Measurements from ENCODE around the gene ARID4B. TPM values are rescaled to one million over a fixed set of nuclear protein-coding genes. Genes with fewer than 3 reads are reported as not detected.
A peak's percentile ranks its signal among the peaks of the same experiment; 100 is the strongest.

The ARID4B gene
- polyA plus RNA-seq, 2 donors: 7.0 to 12.3 TPM

DNA sequence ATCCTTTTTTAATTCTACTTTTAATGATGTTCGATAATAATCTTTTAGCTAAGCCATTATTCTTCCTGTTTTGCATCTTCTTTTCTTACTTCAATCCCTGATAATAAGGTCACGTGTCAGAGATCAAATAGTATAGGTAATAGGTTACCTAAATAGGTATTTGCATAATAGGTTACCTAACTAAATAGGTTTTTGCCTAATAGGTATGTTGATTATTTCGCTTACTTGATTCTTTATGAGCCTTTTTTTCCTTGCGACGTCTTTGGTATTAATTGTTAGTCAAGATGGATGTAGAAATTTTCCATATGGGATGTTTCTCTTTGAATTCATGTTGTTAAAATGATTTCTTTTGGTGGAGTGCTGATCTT lies 2.9 kb upstream of the ARID4B start:
- no peaks in the 10 kb centered on the region for H3K4me1 ChIP-seq (ENCODE audit: control insufficient read depth in 2 of 2, insufficient read depth in 2 of 2, low read length in 1 of 2)
- H3K4me3 ChIP-seq (ENCODE audit: low read depth in 1 of 2, low read length in 2 of 2): no peak overlapping the region
- H3K36me3 ChIP-seq (ENCODE audit: control insufficient read depth in 2 of 2, insufficient read depth in 2 of 2, low read length in 1 of 2): no peaks in the 10 kb centered on the region
- H3K27ac ChIP-seq (ENCODE audit: low read depth in 2 of 2, low read length in 1 of 2): no peak overlapping the region
- no peaks in the 10 kb centered on the region for H3K9me3 ChIP-seq (ENCODE audit: control insufficient read depth in 2 of 2, insufficient read depth in 1 of 2, low read depth in 1 of 2, low read length in 1 of 2)
- H3K27me3 ChIP-seq (ENCODE audit: control insufficient read depth in 1 of 2, insufficient read depth in 2 of 2, low read length in 2 of 2): no peaks in the 10 kb centered on the region
- WGBS, 2 donors: 79 to 83% methylated on average over 5 of the region's 5 CpGs

DNA sequence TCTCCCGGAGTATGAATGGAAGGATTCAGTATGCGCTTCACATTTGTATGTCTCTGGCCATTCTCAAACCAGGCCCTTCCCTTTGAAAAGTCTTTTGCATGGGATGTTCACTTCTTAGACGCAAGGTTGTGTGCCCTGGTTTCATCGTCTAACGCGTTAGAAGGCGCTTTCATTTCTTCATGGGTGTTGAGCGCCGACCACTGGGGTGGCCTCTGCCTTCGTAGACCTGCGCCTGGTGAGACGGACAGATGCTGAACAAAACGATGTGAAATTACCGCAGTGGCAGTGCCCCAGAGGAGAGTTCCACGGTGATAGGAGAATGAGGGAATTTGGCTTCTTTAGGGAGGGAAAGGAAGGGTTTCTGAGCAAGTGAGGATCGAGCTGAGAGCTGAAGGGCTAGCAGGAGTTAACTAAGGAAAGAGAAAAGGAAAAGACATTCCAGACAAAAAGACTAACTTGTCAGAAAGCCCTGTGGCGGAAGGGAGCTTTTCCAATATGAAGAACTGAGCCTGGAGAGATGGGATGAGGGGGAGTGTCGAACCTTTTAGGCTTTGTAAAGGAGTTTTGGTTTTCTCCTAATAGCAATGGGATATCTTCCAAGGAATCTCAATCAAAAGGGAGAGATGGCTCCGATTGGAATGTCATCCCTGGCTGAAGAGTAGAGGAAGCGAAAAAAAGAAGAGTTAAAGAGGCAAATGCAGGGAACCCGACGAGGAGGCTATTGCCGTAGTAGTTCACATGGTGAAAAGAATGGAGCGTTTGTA lies 1.3 kb upstream of the ARID4B start:
- Histone ChIP-seq H3K36me3 (ENCODE audit: control insufficient read depth in 2 of 2, insufficient read depth in 2 of 2, low read length in 1 of 2) (no peaks in the 10 kb centered on the region), H3K27me3 (ENCODE audit: control insufficient read depth in 1 of 2, insufficient read depth in 2 of 2, low read length in 2 of 2) (no peaks in the 10 kb centered on the region), H3K4me3 (ENCODE audit: low read depth in 1 of 2, low read length in 2 of 2) (peak overlapping the region; percentile 58 to 68), H3K4me1 (ENCODE audit: control insufficient read depth in 2 of 2, insufficient read depth in 2 of 2, low read length in 1 of 2) (no peaks in the 10 kb centered on the region), H3K9me3 (ENCODE audit: control insufficient read depth in 2 of 2, insufficient read depth in 1 of 2, low read depth in 1 of 2, low read length in 1 of 2) (no peaks in the 10 kb centered on the region), H3K27ac (ENCODE audit: low read depth in 2 of 2, low read length in 1 of 2) (peak overlapping the region; percentile 93 to 94)
- WGBS, 2 donors: 1 to 2% methylated on average over 24 of the region's 24 CpGs

DNA sequence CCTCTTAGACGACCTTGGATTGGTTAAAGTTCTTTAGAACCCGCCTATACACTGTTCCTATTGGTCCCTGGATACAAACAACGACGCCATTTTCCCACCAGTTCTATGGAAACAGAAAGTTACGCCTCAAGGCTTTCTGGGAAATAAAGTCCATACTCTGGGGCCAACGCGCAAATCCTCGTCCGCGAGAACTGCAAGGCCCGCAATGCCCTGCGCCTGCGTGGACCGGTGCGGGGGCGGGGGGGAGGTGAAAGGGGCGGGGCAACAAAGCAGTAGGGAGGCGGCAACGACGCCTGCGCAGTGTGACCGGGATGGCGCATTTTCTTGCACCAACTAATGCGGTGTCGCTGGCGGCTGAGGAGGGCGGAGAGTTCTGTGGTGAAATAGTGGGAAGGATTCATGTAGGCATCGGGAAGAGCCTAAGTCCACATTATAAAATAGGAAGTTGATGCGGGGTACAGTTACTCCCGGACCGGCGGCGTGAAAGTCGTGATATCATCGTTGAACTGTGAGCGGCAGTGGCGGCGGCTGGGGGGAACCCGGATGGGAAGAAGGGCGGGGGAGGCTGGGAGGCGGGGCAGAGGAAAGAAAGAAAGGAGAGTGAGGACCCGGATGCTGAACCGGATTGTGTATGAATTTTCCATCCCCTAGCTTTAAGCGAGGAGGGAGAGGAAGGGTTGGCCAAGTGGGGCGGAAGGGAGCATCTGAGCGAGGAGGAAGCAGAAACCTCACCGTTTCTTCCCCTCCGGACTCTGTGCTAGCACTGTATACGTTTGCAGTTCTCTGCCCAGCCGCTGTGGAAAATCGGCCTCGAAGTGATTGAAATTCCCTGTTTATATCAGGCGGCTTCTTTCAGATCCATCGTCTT lies 526 bp upstream of the ARID4B start, which contains the start of gene GGPS1:
GGPS1 (plus strand) TSS at position 300 of the 868 bp plus-strand sequence. CDS start 6,695 bp downstream, outside the sequence.
- peak within 1 kb of the TSS; percentile 96 to 97 for H3K27ac ChIP-seq (ENCODE audit: low read depth in 2 of 2, low read length in 1 of 2)
- 0% methylated on average over 54 of the region's 54 CpGs for WGBS, 2 donors
- H3K4me1 ChIP-seq (ENCODE audit: control insufficient read depth in 2 of 2, insufficient read depth in 2 of 2, low read length in 1 of 2): no peaks in the 10 kb centered on the region
- H3K36me3 ChIP-seq (ENCODE audit: control insufficient read depth in 2 of 2, insufficient read depth in 2 of 2, low read length in 1 of 2): no peaks in the 10 kb centered on the region
- H3K9me3 ChIP-seq (ENCODE audit: control insufficient read depth in 2 of 2, insufficient read depth in 1 of 2, low read depth in 1 of 2, low read length in 1 of 2): no peaks in the 10 kb centered on the region
- peak within 1 kb of the TSS; percentile 93 to 99 for H3K4me3 ChIP-seq (ENCODE audit: low read depth in 1 of 2, low read length in 2 of 2)
- no peaks in the 10 kb centered on the region for H3K27me3 ChIP-seq (ENCODE audit: control insufficient read depth in 1 of 2, insufficient read depth in 2 of 2, low read length in 2 of 2)

DNA sequence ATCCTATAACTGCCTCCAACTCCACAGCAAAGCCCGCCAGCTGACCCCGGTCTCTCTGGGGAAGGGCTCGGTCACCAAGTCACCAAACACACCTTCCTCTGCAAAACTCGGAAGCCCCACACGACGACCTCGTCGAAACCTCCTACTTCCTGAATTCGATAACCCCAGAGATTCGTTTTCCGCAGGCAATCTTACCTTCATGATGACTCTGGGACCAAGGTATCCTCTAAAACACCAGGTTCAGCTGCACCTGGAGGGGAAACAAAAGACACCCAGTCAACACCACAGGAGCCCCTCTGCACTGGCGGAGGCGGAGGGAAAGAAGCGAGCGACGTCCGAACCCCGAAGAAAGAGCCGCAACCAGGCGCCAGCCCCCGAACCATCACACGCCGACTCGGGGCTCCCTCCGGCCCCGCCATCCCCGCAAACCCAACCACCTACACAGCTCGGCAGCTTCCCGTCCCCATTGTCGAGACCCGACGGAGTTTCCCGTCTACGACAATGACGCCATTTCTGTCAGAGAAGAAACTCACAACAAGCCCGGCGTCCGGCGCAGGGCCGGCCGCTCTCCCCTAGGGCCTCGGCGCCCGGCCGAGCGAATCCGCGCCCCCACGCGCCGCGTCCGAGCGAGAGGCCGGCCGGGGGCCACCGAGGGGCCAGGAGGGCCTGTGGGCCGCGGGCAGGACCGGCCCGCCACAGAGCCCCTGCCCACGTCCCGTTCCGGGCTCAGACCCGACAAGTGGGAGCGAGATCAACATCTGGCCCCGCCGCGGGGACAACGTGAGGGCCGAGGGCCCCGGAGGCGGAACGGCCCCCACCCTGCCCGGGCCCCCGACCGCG lies 1.0 kb downstream of the ARID4B start:
- H3K27ac ChIP-seq (ENCODE audit: low read depth in 2 of 2, low read length in 1 of 2): peak overlapping the region; percentile 96 to 97
- H3K36me3 ChIP-seq (ENCODE audit: control insufficient read depth in 2 of 2, insufficient read depth in 2 of 2, low read length in 1 of 2): no peaks in the 10 kb centered on the region
- H3K4me3 ChIP-seq (ENCODE audit: low read depth in 1 of 2, low read length in 2 of 2): peak overlapping the region; percentile 93 to 99
- WGBS, 2 donors: 0 to 1% methylated on average over 69 to 78 of the region's 78 CpGs
- H3K4me1 ChIP-seq (ENCODE audit: control insufficient read depth in 2 of 2, insufficient read depth in 2 of 2, low read length in 1 of 2): no peaks in the 10 kb centered on the region
- no peaks in the 10 kb centered on the region for H3K27me3 ChIP-seq (ENCODE audit: control insufficient read depth in 1 of 2, insufficient read depth in 2 of 2, low read length in 2 of 2)
- H3K9me3 ChIP-seq (ENCODE audit: control insufficient read depth in 2 of 2, insufficient read depth in 1 of 2, low read depth in 1 of 2, low read length in 1 of 2): no peaks in the 10 kb centered on the region

DNA sequence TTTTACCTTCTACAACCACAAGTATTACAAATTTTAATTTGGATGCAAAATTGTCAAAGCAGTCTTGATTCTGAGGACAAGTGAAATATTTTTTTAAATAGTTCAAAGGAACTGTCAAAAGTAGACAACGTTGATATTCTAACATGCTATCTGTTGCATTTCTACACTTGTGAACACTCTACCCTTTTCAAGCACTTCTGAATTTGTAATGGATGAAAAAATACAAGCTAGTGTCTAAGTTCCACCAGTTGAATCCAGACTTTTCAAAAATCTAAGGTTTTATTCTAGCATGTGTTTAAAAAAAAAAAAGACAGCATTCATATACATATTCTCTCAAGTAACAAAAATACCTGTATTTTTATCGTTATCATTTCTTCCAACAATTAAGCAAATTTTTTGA lies 2.1 kb downstream of the ARID4B start:
- Histone ChIP-seq H3K9me3 (ENCODE audit: control insufficient read depth in 2 of 2, insufficient read depth in 1 of 2, low read depth in 1 of 2, low read length in 1 of 2) (no peaks in the 10 kb centered on the region), H3K27me3 (ENCODE audit: control insufficient read depth in 1 of 2, insufficient read depth in 2 of 2, low read length in 2 of 2) (no peaks in the 10 kb centered on the region), H3K4me3 (ENCODE audit: low read depth in 1 of 2, low read length in 2 of 2) (peak overlapping the region in 1 of 2 donors; percentile 16), H3K36me3 (ENCODE audit: control insufficient read depth in 2 of 2, insufficient read depth in 2 of 2, low read length in 1 of 2) (no peaks in the 10 kb centered on the region), H3K27ac (ENCODE audit: low read depth in 2 of 2, low read length in 1 of 2) (no peak overlapping the region), H3K4me1 (ENCODE audit: control insufficient read depth in 2 of 2, insufficient read depth in 2 of 2, low read length in 1 of 2) (no peaks in the 10 kb centered on the region)
- 13 to 16% methylated on average over 2 of the region's 2 CpGs for WGBS, 2 donors

DNA sequence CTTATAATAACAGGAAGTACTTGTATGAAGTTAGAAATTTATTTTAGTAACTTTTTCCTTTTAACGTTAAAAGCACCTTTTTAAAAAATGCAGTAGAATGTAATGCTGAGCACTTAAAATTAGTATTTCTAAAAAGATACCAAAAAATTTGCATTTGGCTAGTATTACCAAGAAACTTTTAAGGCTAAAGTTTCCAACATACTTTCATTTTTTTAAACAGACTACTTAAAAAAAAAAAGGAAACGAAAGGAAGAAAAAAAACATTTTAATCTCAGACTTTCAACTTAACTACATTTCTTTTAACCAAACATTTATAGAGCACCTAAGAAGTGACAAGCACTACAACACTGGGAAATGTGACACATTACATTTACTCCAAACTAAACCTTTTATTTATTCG lies 2.8 kb downstream of the ARID4B start:
- no peaks in the 10 kb centered on the region for H3K9me3 ChIP-seq (ENCODE audit: control insufficient read depth in 2 of 2, insufficient read depth in 1 of 2, low read depth in 1 of 2, low read length in 1 of 2)
- H3K4me3 ChIP-seq (ENCODE audit: low read depth in 1 of 2, low read length in 2 of 2): no peak overlapping the region
- no peaks in the 10 kb centered on the region for H3K36me3 ChIP-seq (ENCODE audit: control insufficient read depth in 2 of 2, insufficient read depth in 2 of 2, low read length in 1 of 2)
- WGBS, 2 donors: 12 to 16% methylated on average over 3 of the region's 3 CpGs
- no peaks in the 10 kb centered on the region for H3K4me1 ChIP-seq (ENCODE audit: control insufficient read depth in 2 of 2, insufficient read depth in 2 of 2, low read length in 1 of 2)
- no peak overlapping the region for H3K27ac ChIP-seq (ENCODE audit: low read depth in 2 of 2, low read length in 1 of 2)
- no peaks in the 10 kb centered on the region for H3K27me3 ChIP-seq (ENCODE audit: control insufficient read depth in 1 of 2, insufficient read depth in 2 of 2, low read length in 2 of 2)

DNA sequence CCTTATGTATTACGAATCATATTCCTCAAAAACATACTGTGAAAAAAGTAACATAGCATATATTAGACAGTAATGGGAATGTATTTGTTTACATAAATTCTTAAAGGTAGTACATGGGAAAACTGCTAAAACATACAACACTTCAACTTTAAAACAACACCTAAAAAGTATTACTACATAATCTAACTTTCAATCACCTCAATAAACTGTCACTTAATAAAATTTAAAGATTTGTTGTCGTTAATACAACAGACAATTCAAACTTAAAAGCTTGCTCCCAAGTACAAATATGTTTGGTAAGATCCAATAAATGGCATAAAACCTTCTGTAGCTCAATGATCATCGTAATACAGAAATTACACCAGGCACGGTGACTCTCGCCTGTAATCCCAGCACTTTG lies 3.7 kb downstream of the ARID4B start:
- no peak overlapping the region for H3K4me3 ChIP-seq (ENCODE audit: low read depth in 1 of 2, low read length in 2 of 2)
- no peaks in the 10 kb centered on the region for H3K36me3 ChIP-seq (ENCODE audit: control insufficient read depth in 2 of 2, insufficient read depth in 2 of 2, low read length in 1 of 2)
- H3K27me3 ChIP-seq (ENCODE audit: control insufficient read depth in 1 of 2, insufficient read depth in 2 of 2, low read length in 2 of 2): no peaks in the 10 kb centered on the region
- no peak overlapping the region for H3K27ac ChIP-seq (ENCODE audit: low read depth in 2 of 2, low read length in 1 of 2)
- H3K9me3 ChIP-seq (ENCODE audit: control insufficient read depth in 2 of 2, insufficient read depth in 1 of 2, low read depth in 1 of 2, low read length in 1 of 2): no peaks in the 10 kb centered on the region
- no peaks in the 10 kb centered on the region for H3K4me1 ChIP-seq (ENCODE audit: control insufficient read depth in 2 of 2, insufficient read depth in 2 of 2, low read length in 1 of 2)
- 89 to 91% methylated on average over 5 of the region's 5 CpGs for WGBS, 2 donors

DNA sequence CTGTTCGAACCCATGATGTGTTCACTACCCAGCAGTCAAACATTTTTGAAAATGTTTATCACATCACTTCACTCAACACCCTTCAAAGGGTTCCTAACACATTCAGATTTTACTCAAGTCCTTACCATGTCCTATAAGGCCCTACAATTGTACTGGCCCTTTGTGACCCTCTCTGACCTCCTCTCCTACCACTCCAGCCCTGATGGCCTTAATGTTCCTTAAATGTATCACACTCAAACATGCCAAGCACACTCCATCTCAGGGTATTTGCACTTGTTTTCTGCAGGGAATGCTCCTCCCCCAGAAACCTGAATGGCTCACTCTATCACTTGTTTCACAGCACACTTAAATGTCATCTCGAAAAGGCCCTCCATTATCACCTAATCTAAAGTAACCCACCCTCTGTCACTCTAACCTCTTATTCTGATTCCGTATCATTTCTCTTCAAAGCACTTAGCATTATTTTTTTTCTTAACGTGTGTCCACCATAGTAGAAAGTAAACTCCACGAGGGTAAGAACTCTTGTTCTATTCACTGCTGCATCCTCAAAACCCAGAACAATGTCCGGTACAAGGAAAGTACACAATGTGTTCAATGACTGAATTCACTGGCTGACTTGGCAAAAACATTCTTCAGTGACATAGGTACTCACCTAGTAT lies 7.3 kb downstream of the ARID4B start:
- Histone ChIP-seq H3K36me3 (ENCODE audit: control insufficient read depth in 2 of 2, insufficient read depth in 2 of 2, low read length in 1 of 2) (no peaks in the 10 kb centered on the region), H3K4me3 (ENCODE audit: low read depth in 1 of 2, low read length in 2 of 2) (no peak overlapping the region), H3K4me1 (ENCODE audit: control insufficient read depth in 2 of 2, insufficient read depth in 2 of 2, low read length in 1 of 2) (no peaks in the 10 kb centered on the region), H3K27me3 (ENCODE audit: control insufficient read depth in 1 of 2, insufficient read depth in 2 of 2, low read length in 2 of 2) (no peaks in the 10 kb centered on the region), H3K27ac (ENCODE audit: low read depth in 2 of 2, low read length in 1 of 2) (no peak overlapping the region), H3K9me3 (ENCODE audit: control insufficient read depth in 2 of 2, insufficient read depth in 1 of 2, low read depth in 1 of 2, low read length in 1 of 2) (no peaks in the 10 kb centered on the region)
- WGBS, 2 donors: 75 to 84% methylated on average over 6 of the region's 6 CpGs

DNA sequence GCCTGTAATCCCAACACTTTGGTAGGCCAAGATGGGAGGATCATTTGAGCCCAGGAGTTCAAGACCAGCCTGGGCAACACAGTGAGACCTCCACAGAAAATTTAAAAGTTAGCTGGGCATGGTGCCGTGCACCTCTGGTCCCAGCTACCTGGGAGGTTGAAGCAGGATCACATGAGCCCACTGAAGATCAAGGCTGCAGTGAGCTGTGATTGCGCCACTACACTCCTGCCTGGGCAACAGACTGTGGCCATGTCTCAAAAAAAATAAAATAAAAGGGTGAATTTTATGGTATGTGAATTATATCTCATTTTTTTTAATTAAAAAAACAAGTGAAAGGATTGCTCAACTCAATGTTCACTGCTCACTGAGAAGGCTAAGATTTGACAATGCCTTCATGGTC lies 8.7 kb downstream of the ARID4B start:
- Histone ChIP-seq H3K4me3 (ENCODE audit: low read depth in 1 of 2, low read length in 2 of 2) (no peak overlapping the region), H3K4me1 (ENCODE audit: control insufficient read depth in 2 of 2, insufficient read depth in 2 of 2, low read length in 1 of 2) (no peaks in the 10 kb centered on the region), H3K27me3 (ENCODE audit: control insufficient read depth in 1 of 2, insufficient read depth in 2 of 2, low read length in 2 of 2) (no peaks in the 10 kb centered on the region), H3K36me3 (ENCODE audit: control insufficient read depth in 2 of 2, insufficient read depth in 2 of 2, low read length in 1 of 2) (no peaks in the 10 kb centered on the region), H3K9me3 (ENCODE audit: control insufficient read depth in 2 of 2, insufficient read depth in 1 of 2, low read depth in 1 of 2, low read length in 1 of 2) (no peaks in the 10 kb centered on the region), H3K27ac (ENCODE audit: low read depth in 2 of 2, low read length in 1 of 2) (no peak overlapping the region)
- WGBS, 2 donors: 97 to 98% methylated on average over 2 of the region's 2 CpGs

Data from esophagus (tissue), 2 donors.